Measurements from ENCODE around the gene ABHD6.
"Not testable (repeated sequence)": the region's sequence is repeated elsewhere in the genome, so short reads cannot be mapped to it uniquely, and the experiment has no call there.

The ABHD6 gene

DNA sequence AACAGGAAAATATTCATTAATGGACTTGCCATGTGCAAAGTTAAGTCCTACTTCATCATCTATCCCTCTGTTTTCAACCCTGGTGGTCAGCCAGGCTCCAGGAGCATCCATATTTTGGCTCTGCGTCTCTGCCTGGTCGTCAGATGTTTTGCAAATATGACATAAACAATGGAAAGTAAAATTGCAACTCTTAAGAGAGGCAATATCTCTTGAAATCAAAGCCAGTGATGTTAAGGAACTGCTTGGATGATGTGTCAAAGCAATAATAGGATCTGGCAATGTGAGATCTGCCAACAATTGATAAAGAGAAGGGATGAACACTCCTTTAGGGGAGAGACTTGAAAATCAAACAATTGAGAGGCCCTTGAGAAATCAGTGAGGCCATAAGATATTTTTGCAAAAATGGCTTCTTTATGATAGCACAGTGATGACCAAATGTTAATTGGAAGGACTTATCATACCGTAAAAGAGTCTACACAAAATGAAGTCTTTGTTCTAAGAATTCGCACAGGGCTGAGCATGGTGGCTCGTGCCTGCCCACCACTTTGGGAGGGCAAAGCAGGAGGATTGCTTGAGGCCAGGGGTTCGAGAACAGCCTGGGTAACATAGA lies 6.5 kb downstream of the ABHD6 start:
- DNase-seq, result no peak

- DNase-seq, result no peak
Measured at GRCh38 chr3:58246148-58247047, 8.8 kb downstream of the ABHD6 start.

DNA sequence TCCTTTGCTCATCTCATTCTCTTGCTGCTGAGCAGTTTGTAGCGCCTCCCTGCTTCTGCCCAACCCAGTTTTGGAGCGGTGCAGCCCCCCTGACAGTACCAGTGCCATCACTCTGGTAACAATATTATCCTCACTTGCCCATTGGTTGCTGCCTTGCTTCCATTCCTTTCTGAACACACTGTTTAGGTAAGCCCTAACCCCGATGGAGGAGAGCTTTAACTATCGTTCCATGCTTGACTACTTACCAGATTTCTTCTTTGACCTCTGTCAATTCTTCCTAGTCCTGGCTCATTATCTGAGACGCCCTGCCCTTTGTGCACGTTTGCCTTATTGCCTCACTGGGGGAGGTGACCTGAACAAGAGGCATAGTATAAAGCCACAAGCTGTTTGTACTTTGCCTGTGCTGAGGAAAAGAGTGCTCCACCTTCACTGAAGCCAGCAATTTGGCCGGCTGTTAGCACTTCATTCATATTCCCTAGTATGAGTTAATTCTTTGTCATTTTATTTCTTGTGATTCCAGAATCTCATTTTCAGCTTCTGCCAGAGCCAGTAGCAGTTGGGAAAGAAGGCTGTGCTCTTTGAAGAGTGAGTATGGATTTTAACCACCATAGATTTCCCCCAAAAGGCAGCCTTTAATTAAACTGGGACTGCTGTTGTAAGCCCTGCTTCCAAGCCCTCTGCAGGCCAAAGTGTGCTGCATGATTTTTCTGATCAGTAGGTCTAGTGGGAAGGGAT lies 11.9 kb downstream of the ABHD6 start:
- no peak for DNase-seq

- DNase-seq, result no peak
Measured at GRCh38 chr3:58250093-58250707, 12.6 kb downstream of the ABHD6 start.

- DNase-seq, result peak; percentile 7
Measured at GRCh38 chr3:58251631-58252035, 14.0 kb downstream of the ABHD6 start.

DNA sequence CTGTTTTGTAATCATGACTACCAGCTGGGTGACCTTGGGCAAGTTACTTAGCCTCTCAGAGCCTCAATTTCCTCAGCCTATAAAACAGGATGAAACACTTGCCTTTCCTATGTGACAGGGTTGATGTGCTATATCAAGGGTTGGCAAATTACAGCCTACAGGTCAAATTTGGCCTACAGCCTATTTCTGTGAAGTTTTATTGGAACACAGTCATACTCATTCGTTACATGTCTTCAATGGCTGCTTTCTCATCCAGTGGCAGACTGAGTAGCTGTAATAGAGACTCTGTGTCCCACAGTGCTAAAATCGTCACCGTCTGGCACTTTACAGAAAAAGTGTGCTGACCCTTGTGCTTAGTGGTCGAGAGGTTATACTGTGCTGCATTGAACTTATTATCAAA lies 16.6 kb downstream of the ABHD6 start:
- no peak for DNase-seq

- DNase-seq, result no peak
Measured at GRCh38 chr3:58256061-58256460, 18.5 kb downstream of the ABHD6 start.

GRCh38 chr3:58256511-58256910 lies 18.9 kb downstream of the ABHD6 start:
- no peak for DNase-seq

DNA sequence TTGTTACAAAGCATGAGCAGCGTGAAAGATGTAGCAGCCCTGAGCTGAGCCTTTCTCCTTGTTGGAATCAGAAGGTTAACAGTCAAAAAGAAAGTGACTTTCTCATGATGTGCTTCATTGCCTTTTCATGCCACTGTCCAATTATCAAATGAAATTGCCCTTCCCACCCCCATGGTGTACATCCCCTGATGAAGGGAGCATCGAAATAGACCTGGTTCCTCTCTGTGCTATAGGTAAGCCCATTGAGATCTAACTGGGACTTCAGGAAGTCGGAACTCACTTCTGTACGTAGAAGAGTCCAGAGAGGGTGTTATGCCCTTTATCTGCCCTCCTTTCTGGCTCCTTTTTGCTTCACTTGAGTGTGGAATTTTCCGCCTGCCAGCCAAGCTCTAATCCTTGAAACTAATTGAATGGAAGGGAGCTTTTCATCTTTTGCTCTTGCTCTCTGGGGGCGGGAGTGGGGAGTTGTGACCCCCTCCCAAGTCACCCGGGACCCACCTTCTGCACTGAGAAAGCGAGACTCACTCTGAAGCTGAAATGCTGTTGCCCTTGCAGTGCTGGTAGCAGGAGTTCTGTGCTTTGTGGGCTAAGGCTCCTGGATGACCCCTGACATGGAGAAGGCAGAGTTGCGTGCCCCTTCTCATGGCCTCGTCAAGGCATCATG lies 20.9 kb downstream of the ABHD6 start:
- no peak for DNase-seq

- DNase-seq, result no peak
Measured at GRCh38 chr3:58260261-58260731, 22.7 kb downstream of the ABHD6 start.

DNA sequence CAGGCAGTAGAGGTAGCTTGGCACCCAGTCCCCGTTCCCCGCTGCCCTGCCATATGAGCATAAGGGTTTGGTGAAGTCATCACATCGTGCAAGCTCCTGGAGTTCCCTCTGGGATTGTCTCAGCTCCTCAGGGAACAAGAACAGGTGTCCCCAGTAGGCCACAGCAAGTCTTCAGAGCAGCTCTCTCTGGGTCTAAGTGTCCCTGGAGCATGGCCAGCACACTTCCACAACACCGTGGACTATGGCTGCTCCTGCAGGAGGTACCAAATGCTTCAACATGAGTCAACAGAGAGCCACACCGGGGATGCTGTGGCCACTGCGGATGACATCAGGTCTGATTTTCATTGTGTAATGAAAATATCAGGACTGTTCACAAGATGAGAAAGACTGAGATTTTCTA lies 23.1 kb downstream of the ABHD6 start:
- DNase-seq, result no peak

DNA sequence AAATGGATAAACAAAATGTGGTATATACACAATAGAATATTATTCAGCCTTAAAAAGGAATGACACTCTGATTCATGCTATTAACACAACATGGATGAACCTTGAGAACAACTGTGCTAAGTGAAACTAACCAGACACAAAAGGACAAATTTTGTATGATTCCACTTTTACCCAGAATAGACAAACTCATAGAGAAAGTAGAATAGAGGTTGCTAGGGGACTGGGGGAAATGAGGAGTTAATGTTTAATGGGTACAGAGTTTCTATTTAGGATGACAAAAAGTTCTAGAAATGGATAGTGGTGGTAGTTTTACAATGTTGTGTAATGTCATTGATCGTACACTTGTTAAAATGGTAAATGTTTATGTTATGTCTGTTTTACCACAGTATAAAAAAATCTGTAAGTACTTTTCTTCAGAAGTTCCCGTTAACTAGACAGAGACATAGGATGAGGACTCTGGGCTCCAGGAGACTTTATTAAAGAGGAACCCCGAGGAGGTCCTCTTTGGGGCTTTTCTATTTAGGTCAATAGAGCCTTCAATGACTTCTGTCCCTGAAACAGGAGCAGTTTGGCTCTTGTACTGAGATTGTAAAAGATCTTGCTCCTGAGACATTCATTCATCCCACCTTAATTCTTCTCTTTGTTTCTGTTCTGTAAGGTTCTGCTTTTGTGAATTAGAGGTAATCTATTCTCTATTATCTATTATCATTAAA lies 24.5 kb downstream of the ABHD6 start:
- DNase-seq, result no peak

- no peak for DNase-seq
Measured at GRCh38 chr3:58266577-58266976, 29.0 kb downstream of the ABHD6 start.

GRCh38 chr3:58267543-58267942 lies 30.0 kb downstream of the ABHD6 start:
- not testable (repeated sequence) for DNase-seq

GRCh38 chr3:58269356-58269755 lies 31.8 kb downstream of the ABHD6 start:
- no peak for DNase-seq

- no peak for DNase-seq
Measured at GRCh38 chr3:58270485-58270884, 32.9 kb downstream of the ABHD6 start.

DNA sequence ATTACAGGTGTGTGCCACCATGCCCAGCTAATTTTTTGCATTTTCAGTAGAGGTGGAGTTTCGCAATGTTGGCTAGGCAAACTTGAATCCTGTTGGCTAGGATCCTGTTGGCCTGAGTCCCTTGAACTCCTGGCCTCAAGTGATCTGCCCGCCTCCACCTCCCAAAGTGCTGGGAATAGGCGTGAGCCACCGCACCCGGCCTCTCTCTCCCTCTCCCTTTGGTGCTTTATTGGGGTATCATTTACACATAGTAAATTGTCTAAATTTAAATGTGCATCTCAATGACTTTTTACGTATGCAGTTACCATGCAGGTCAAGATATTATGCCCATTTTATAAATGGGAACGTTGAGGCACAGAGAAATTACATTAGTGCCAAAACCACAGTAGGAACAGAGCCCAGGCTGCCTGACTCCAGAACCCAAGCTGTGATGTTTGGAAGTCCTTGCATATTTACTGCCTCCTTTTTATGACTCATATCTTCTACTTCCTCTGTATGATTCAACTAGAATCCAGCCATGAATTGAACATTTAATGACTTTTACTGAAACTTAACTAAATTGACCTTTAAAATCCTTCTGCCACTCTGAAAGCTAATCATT lies 34.4 kb downstream of the ABHD6 start:
- DNase-seq, result no peak

DNA sequence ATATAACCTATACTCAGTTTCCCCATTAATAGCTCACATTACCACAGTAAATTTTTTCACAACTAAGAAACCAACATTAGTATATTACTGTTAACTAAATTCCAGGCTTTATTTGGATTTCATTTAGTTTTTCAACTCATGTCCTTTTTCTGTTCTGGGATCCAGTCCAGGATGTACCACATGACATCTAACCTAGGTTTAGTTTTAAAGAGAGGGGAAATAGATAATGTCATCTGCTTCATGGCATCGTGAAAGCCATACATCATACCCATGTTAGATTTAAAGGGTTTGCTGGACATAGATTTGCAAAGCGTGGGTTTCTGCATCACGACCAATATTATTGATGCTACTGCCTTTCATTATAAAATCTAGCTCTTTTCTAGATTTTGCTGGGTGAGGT lies 35.3 kb downstream of the ABHD6 start:
- no peak for DNase-seq

DNA sequence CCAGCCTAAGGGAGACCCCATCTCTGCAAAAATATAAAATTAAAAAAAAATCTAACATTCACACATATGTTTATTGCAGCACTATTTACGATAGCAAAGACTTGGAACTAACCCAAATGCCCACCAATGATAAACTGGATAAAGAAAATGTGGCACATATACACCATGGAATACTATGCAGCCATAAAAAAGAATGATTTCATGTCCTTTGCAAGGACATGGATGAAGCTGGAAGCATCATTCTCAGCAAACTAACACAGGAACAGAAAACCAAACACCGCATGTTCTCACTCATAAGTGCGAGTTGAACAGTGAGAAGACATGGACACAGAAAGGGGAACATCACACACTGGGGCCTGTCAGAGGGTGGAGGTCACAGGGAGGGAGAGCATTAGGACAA lies 35.8 kb downstream of the ABHD6 start:
- not testable (repeated sequence) for DNase-seq

- DNase-seq, result no peak
Measured at GRCh38 chr3:58274027-58274614, 36.5 kb downstream of the ABHD6 start.

GRCh38 chr3:58281069-58281468 lies 43.5 kb downstream of the ABHD6 start:
- DNase-seq, result no peak

Data from NCI-H345 (cell line).